ENCODE measurements around the gene MPZ. TPM values are rescaled to one million over a fixed set of nuclear protein-coding genes. Genes with fewer than 3 reads are reported as not detected.

Gene MPZ
- total RNA-seq, 8 experiments from 2014 or later = 1.0 to 8.7 (median 2.2) TPM

DNA sequence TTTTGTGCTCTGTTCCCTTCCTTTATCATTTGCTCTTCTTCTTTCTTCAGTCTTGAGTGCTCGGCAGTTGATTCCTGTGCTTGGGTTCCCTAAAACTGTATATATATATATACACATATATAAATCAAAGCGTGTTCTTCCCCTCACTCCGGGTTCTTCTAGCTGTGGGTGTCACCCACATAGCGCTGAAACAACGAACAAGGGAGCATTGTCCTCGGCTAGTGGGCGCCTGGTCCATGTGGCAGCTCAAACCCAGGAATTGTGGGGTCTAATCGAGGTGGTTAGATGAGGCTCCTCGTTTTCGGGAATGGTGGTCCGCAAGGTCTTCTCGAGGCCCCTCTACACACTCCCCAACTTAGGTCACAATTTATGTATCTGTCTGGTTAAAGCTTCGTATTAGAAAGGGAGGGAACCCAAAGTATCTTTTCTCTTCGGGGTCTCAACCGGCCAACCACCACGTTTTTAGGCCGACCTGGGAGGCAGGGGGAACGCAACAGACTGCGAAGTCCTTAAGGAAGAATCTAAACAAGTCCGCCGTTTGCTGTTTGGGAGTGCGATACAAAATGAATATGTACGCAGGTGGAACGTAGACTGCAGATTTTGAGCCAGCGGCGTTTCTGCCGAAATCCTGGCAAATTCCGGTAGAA, 3.9 kb upstream of the MPZ start:
- 32 to 97% (median 41%) methylated on average over 1 to 25 of the region's 28 CpGs for WGBS, 10 experiments
- Histone ChIP-seq H3K4me3 (peak overlapping the region; percentile 79 to 99 (median 93)), H3K27ac (peak overlapping the region; percentile 85 to 95), H3K4me1 (replicated peaks in 1 of 2) (peaks cover 8 to 18% of the 10 kb centered on the region in 2 donors)
- in situ Hi-C loops (cut with MboI; ENCODE audit: low pct_unique_long_range_greater_than_20kb in 2 of 9, low sequenced_read_pairs in 9 of 9, unreplicated experiment in 9 of 9) = no loop called here
- ATAC-seq (replicated peaks in 6 of 8) = peak in 5 of 8 experiments; percentile 3 to 43 (median 38)

DNA sequence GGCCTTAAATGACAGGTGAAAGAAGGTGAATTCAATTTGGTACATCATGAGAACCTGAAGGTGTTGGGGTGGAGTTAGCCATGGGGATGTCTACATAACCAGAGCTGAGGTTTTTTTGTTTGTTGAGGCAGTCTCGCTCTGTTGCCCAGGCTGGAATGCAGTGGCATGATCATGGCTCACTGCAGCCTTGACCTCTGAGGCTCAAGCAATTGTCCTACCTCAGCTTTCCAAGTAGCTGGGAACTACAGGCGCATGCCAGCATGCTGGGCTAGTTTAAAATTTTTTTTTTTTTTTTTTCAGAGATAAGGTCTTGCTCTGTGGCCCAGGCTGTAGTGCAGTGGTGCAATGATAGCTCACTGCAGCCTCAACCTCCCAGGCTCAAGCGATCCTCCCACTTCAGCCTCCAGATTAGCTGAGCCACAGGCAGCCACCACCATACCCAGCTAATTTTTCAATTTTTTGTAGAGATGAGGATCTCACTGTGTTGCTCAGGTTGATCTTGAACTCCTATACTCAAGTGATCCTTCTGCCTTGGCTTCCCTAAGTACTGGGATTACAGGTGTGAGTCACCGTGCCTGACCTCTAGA, 1.9 kb upstream of the MPZ start:
- ATAC-seq (replicated peaks in 6 of 8) = no peak
- H3K4me1 ChIP-seq (replicated peaks in 1 of 2) = peaks cover 12 to 21% of the 10 kb centered on the region in 2 donors
- in situ Hi-C loops (cut with MboI; ENCODE audit: low pct_unique_long_range_greater_than_20kb in 2 of 9, low sequenced_read_pairs in 9 of 9, unreplicated experiment in 9 of 9) = no loop called here
- WGBS, 10 experiments = 67 to 100% (median 89%) methylated on average over 1 to 4 of the region's 4 CpGs; no CpG with 5 or more reads in 3 of the 10 experiments
- H3K4me3 ChIP-seq = no peak overlapping the region
- H3K27ac ChIP-seq = no peak overlapping the region

DNA sequence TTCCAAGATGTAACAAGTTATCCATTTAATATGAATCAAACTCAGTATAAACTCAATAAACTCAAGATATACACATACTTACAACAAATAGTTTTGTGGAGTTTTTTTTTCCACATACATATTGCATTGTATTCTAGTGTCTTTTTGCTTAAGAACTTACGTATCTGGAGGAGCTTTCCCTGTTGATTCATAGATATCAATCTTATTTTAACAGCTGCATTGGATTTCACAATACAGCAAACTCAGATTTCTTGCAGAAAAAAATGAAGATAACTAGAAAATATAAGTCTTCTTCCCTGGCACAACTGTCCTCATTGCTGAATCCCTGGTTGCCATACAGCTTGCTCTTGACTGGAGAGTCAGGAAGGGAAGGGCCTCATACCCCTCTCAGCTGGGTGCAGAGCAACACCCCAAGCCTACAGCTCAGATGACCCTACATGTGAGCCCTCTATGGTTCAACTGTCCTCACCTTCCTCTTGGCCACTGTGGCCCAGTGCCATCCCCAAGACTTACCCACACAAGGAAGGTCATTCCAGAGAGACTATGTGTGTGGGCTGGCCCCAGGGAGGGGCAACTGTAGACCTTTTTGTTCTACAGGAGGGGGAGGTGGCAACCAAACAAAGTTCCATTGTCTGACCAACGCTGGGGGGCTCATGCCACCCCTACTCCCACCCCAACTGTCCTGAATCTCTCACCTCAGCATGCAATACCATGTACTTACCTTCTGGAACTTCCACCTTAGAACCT, 1.7 kb downstream of the MPZ start:
- in situ Hi-C loops (cut with MboI; ENCODE audit: low pct_unique_long_range_greater_than_20kb in 2 of 9, low sequenced_read_pairs in 9 of 9, unreplicated experiment in 9 of 9) = no loop called here
- Histone ChIP-seq H3K4me1 (replicated peaks in 1 of 2) (peaks cover 10 to 13% of the 10 kb centered on the region in 2 donors), H3K4me3 (no peak overlapping the region), H3K27ac (no peak overlapping the region)
- 33 to 100% (median 69%) methylated on average over 1 to 2 of the region's 2 CpGs for WGBS, 10 experiments
- ATAC-seq (replicated peaks in 6 of 8) = no peak

DNA sequence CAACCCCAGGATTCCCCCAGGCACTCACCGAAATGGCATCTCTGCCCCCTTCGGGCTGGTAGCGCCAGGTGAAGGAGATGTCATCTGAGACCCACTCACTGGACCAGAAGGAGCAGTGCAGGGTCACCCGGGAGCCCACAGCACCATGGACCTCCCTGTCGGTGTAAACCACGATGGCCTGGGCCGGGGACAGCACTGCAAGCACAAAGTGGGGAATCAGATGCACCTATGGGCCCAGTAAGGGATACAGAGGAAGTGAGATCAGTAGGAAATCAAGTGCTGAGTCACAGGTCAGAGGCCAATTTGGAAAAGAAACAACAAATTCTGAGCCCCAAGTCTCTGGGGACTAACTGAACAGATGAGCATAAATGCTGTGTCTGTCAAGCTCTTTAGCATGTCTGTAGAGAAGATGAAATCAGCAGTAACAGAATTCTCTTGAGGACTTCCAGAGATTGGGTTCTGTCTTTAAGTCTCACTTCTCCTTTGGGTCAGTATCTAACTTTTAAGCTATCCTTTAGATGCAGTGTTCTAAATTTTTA, 2.5 kb downstream of the MPZ start:
- peak in 7 of 8 experiments; percentile 5 to 57 (median 42) for ATAC-seq (replicated peaks in 6 of 8)
- Histone ChIP-seq H3K4me1 (replicated peaks in 1 of 2) (peaks cover 10 to 13% of the 10 kb centered on the region in 2 donors), H3K27ac (peak overlapping the region in 1 of 2 donors; percentile 52), H3K4me3 (no peak overlapping the region)
- in situ Hi-C loops (cut with MboI; ENCODE audit: low pct_unique_long_range_greater_than_20kb in 2 of 9, low sequenced_read_pairs in 9 of 9, unreplicated experiment in 9 of 9) = no loop called here
- WGBS, 10 experiments = 67 to 100% (median 92%) methylated on average over 3 to 7 of the region's 7 CpGs; no CpG with 5 or more reads in 2 of the 10 experiments

DNA sequence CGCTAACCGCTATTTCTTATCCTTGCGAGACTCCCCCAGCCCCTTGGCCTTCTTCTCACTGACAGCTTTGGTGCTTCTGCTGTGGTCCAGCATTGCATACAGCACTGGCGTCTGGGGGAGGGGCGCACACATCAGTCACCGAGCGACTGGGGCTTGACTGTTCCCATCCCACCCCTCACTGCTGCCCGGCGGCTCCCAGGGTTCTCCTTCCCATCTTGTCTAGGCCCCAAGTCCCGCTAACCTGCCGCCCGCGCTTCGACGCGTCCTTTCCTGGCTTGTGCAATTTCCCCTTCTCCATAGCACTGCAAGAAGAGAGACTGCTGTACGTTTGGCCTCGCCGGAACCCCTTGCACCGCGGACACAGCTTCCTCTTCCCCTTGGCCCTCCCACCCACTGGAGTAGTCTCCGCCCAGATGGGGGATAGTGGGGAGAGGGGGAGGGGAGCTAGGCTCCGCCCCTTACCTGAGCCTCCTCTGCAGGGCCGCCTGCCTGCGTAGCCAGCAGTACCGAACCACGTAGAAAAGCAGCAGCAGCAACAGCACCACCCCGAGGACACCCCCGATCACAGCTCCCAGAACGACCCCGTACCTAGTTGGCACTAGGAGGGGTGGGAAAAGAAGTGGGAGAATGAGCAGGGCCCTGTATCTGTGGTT, 3.8 kb downstream of the MPZ start:
- 35 to 39% methylated on average over 4 to 15 of the region's 31 CpGs; no CpG with 5 or more reads in 8 of the 10 experiments for WGBS, 10 experiments
- peak overlapping the region in 1 of 2 donors; percentile 31 for H3K27ac ChIP-seq

DNA sequence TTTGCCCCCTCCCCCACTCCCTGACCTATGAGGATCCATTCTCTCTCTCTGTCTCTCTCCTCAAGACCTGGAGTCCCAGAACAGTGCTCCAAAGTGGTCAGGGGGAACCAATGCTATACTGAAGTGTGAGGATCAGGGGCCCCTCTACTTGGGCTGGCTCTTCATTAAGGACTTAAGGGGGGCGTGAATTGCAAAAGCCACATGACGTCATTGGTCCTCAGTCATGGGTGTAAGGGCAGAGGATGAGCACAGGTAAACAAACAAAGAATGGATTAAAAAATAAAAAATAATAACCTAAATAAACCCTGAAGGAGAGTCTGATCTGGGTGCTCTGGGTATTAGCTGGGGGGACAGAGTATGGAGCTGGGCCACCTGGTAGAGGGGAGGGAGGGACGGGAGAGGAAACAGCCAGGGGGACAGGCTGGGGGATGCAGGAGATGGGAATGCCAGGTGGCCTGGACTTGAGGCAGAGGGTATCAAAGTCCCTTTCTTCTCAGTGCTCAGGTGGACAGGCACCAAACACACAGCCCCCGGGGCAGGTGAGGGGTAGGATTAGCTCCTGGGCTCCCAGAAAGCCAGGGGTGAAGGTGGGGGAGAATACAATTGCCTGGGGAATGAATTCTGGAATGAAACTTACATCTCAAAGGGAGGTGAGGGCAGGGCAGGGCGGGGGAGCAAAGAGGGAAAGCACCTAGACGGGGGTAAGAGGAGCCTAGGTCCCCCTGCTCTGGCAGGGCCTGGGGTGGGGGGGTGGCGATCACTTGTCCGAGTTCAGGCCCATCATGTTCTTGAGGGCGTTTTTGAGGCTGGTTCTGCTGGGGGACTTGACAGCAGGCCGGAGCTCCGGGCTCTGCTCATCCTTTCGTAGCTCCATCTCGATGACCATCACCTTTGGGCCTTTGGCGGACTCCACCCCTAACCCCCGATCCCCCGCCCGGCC, 4.6 kb downstream of the MPZ start:
- peak overlapping the region; percentile 29 to 43 (median 38) for H3K4me3 ChIP-seq
- peak overlapping the region in 1 of 2 donors; percentile 31 for H3K27ac ChIP-seq
- peak in 4 of 8 experiments; percentile 7 to 10 (median 8) for ATAC-seq (replicated peaks in 6 of 8)
- WGBS, 10 experiments = 14 to 58% (median 23%) methylated on average over 1 to 6 of the region's 17 CpGs; no CpG with 5 or more reads in 6 of the 10 experiments
- in situ Hi-C loops (cut with MboI; ENCODE audit: low pct_unique_long_range_greater_than_20kb in 2 of 9, low sequenced_read_pairs in 9 of 9, unreplicated experiment in 9 of 9) = no loop called here
- peaks cover 10 to 13% of the 10 kb centered on the region in 2 donors for H3K4me1 ChIP-seq (replicated peaks in 1 of 2)

More for the DNA sequence above, 3.8 kb downstream of the MPZ start:
- peaks cover 10 to 13% of the 10 kb centered on the region in 2 donors for H3K4me1 ChIP-seq (replicated peaks in 1 of 2)
- peak; percentile 72 to 91 (median 86) for ATAC-seq (replicated peaks in 6 of 8)
- in situ Hi-C loops (cut with MboI; ENCODE audit: low pct_unique_long_range_greater_than_20kb in 2 of 9, low sequenced_read_pairs in 9 of 9, unreplicated experiment in 9 of 9) = no loop called here
- peak overlapping the region; percentile 29 to 43 (median 38) for H3K4me3 ChIP-seq

DNA sequence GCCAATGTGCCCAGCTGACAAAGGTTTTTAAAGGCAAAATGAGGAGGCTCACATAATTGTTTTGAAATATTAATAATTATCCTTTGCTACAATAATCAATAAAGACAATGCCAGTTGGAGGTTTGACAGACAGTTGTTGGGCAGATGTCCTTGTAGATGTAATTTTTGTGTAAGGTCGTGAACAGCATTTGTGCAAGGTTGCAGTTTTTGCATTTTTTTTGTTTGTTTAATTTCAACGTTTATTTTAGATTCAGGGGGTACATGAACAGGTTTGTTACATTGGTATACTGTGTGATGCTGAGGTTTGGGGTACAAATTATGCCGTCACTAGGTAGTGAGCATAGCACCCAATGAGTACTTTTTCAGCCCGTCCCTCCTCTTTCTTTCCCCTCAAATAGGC, 9.3 kb downstream of the MPZ start:
- H3K4me1 ChIP-seq (replicated peaks in 1 of 2) = peaks cover 3 to 9% of the 10 kb centered on the region in 2 donors
- no peak overlapping the region for H3K27ac ChIP-seq
- in situ Hi-C loops (cut with MboI; ENCODE audit: low pct_unique_long_range_greater_than_20kb in 2 of 9, low sequenced_read_pairs in 9 of 9, unreplicated experiment in 9 of 9) = no loop called here
- H3K4me3 ChIP-seq = no peak overlapping the region
- WGBS, 10 experiments = 20 to 84% (median 76%) methylated on average over 1 to 4 of the region's 4 CpGs
- no peak for ATAC-seq (replicated peaks in 6 of 8)

DNA sequence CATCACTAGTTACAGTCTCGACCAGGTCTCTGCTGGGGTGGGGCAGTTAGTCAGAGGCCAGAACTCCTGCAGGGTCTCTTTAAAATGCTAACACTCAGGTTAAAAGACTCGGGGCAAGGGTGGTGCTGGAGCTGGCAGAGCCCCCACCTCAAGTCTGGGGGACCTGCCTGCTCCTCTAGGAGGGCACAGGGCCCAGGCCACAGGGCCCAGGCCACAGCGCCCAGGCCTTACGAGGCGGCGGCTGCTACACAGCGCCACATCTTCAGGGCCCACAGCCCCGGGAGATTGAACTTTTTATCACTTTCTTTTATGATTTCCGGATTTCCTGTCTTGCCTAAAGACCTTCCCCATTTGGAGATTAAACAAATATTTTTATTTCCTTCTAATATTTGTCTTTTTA, 10.4 kb downstream of the MPZ start:
- H3K4me1 ChIP-seq (replicated peaks in 1 of 2) = peaks cover 0 to 2% of the 10 kb centered on the region in 2 donors
- no peak for ATAC-seq (replicated peaks in 6 of 8)
- H3K27ac ChIP-seq = no peak overlapping the region
- H3K4me3 ChIP-seq = no peak overlapping the region
- WGBS, 10 experiments = 51 to 100% (median 80%) methylated on average over 1 to 9 of the region's 9 CpGs; no CpG with 5 or more reads in 1 of the 10 experiments
- in situ Hi-C loops (cut with MboI; ENCODE audit: low pct_unique_long_range_greater_than_20kb in 2 of 9, low sequenced_read_pairs in 9 of 9, unreplicated experiment in 9 of 9) = no loop called here

DNA sequence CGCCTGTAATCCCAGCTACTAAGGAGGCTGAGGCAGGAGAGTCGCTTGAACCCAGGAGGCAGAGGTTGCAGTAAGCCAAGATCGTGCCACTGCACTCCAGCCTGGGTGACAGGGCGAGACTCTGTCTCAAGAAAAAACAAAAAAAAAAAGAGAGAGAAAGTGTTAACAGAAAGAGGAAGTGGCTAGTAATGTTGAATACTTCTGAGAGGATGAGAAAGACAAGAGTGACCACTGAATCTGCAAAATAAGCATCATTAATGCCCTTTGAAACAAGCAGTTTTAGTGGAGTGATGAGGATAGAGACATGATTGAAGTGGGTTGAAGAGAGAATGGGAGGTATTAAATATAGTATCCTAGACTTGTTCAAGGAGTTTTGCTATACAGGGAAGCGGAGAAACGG, 11.7 kb downstream of the MPZ start:
- Histone ChIP-seq H3K27ac (no peak overlapping the region), H3K4me3 (no peak overlapping the region), H3K4me1 (replicated peaks in 1 of 2) (no peaks in the 10 kb centered on the region)
- in situ Hi-C loops (cut with MboI; ENCODE audit: low pct_unique_long_range_greater_than_20kb in 2 of 9, low sequenced_read_pairs in 9 of 9, unreplicated experiment in 9 of 9) = no loop called here
- ATAC-seq (replicated peaks in 6 of 8) = no peak
- WGBS, 10 experiments = 60 to 100% (median 92%) methylated on average over 1 to 6 of the region's 6 CpGs

DNA sequence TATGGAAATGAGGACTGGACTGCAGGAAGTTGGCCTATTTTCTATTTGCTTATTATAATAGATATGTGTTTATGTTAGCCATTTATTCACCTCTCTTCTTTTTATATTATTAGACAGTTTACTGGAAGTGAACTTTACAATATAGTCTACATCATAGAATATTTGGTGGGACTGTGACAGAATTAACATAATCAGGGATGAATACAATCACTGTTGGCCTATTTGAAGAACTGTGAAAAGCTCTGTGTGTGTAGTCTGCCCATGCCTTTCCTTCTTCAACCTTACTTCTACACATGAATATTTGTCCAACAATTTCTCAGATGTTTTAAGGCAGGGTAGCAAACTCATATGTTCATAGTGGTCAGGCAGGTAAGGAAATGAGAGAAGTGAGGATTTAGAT, 12.4 kb downstream of the MPZ start:
- no peak overlapping the region for H3K4me3 ChIP-seq
- no peak overlapping the region for H3K27ac ChIP-seq
- H3K4me1 ChIP-seq (replicated peaks in 1 of 2) = no peaks in the 10 kb centered on the region
- ATAC-seq (replicated peaks in 6 of 8) = peak in 3 of 8 experiments; percentile 83 to 92 (median 86)
- in situ Hi-C loops (cut with MboI; ENCODE audit: low pct_unique_long_range_greater_than_20kb in 2 of 9, low sequenced_read_pairs in 9 of 9, unreplicated experiment in 9 of 9) = no loop called here

DNA sequence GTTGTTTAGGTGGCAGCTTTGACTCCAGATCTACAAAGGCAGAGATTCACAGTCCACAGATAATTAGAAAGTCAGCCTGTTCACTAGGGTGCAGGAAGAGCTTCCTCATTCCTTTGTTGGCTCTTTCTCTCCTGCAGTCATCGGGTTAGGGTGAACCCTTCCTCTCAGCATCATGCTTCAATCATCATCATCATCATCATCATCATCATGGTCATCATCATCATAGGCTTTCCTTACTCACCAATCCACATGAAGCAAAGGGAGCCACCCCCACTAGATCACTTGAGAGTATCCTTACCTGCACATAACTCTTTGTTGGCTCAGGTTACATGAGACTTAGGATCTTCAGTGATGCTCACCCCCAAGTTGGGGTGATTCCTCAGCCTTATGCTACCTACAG, 19.0 kb downstream of the MPZ start:
- H3K4me3 ChIP-seq = no peak overlapping the region
- ATAC-seq (replicated peaks in 6 of 8) = no peak
- WGBS, 10 experiments = 82 to 100% (median 96%) methylated on average over 1 of the region's 1 CpG; no CpG with 5 or more reads in 6 of the 10 experiments
- H3K27ac ChIP-seq = no peak overlapping the region
- H3K4me1 ChIP-seq (replicated peaks in 1 of 2) = no peaks in the 10 kb centered on the region
- in situ Hi-C loops (cut with MboI; ENCODE audit: low pct_unique_long_range_greater_than_20kb in 2 of 9, low sequenced_read_pairs in 9 of 9, unreplicated experiment in 9 of 9) = no loop called here
